SK-N-SH treated with all-trans-retinoic acid at 6 μM for 48 hours (cell line): ENCODE measurements around the gene ADCY5.

ENCODE experiments used
- ATAC-seq: fragments of 200-7000 bp; cut with Tn5 transposase; 3 replicates; pipeline ENCODE4 v1.9.1; 2020; ENCODE audit warnings: mild to moderate bottlenecking, moderate library complexity
- ARNTL ChIP-seq: fragments of 450-650 bp; formaldehyde crosslinking; IDR thresholded peaks from 2 replicates; pipeline ENCODE4 v1.5.0; 2020; ENCODE audit warnings: low read depth, mild to moderate bottlenecking, moderate library complexity, borderline replicate concordance
- CSDC2 ChIP-seq: fragments of 250-450 bp; sonication (Bioruptor Pico); IDR thresholded peaks from 2 replicates; pipeline ENCODE4 v1.5.0; 2020; ENCODE audit warnings: mild to moderate bottlenecking, moderate library complexity
- ESRRG ChIP-seq: fragments of 250-450 bp; sonication (Bioruptor Pico); IDR thresholded peaks from 2 replicates; pipeline ENCODE4 v1.6.1; 2021; ENCODE audit warnings: mild to moderate bottlenecking
- GLIS3 ChIP-seq: fragments of 250-450 bp; sonication (Bioruptor Pico); IDR thresholded peaks from 2 replicates; pipeline ENCODE4 v1.5.0; 2020; ENCODE audit warnings: mild to moderate bottlenecking, moderate library complexity
- ISL1 ChIP-seq: fragments of 250-450 bp; sonication (Bioruptor Pico); IDR thresholded peaks from 2 replicates; pipeline ENCODE4 v2.1.2; 2022; ENCODE audit warnings: mild to moderate bottlenecking, moderate library complexity
- OSR1 ChIP-seq: fragments of 250-450 bp; sonication (Bioruptor Pico); IDR thresholded peaks from 2 replicates; pipeline ENCODE4 v1.8.0; 2022; ENCODE audit warnings: moderate library complexity, mild to moderate bottlenecking, inconsistent platforms
- PPARA ChIP-seq: fragments of 250-450 bp; sonication (Bioruptor Pico); IDR thresholded peaks from 2 replicates; pipeline ENCODE4 v1.5.0; 2020; ENCODE audit warnings: mild to moderate bottlenecking, borderline replicate concordance
- SNAI2 ChIP-seq: fragments of 250-450 bp; sonication (Bioruptor Pico); IDR thresholded peaks from 2 replicates; pipeline ENCODE4 v1.5.0; 2020; ENCODE audit warnings: mild to moderate bottlenecking, moderate library complexity
- TCF4 ChIP-seq: fragments of 250-450 bp; sonication (Bioruptor Pico); IDR thresholded peaks from 2 replicates; pipeline ENCODE4 v1.8.0; 2021; ENCODE audit warnings: mild to moderate bottlenecking, moderate library complexity, borderline replicate concordance
- TOX ChIP-seq: fragments of 250-450 bp; sonication (Bioruptor Pico); IDR thresholded peaks from 2 replicates; pipeline ENCODE4 v1.8.0; 2021; ENCODE audit warnings: mild to moderate bottlenecking, moderate library complexity, borderline replicate concordance
- ZC3H10 ChIP-seq: fragments of 250-450 bp; sonication (Bioruptor Pico); IDR thresholded peaks from 2 replicates; pipeline ENCODE4 v1.5.1; 2021; ENCODE audit warnings: mild to moderate bottlenecking, moderate library complexity
- ZFP3 ChIP-seq: fragments of 250-450 bp; sonication (Bioruptor Pico); IDR thresholded peaks from 2 replicates; pipeline ENCODE4 v1.5.0; 2020; ENCODE audit warnings: mild to moderate bottlenecking, moderate library complexity
- ZFP30 ChIP-seq: fragments of 450-650 bp; formaldehyde crosslinking; IDR thresholded peaks from 2 replicates; pipeline ENCODE4 v1.5.0; 2022; ENCODE audit warnings: mild to moderate bottlenecking, moderate library complexity
- ZNF565 ChIP-seq: fragments of 450-650 bp; formaldehyde crosslinking; conservative IDR thresholded peaks from 2 replicates; pipeline ENCODE4 v1.5.0; 2020; ENCODE audit warnings: low read depth, mild to moderate bottlenecking, moderate library complexity
- ZNF70 ChIP-seq: fragments of 450-650 bp; formaldehyde crosslinking; IDR thresholded peaks from 2 replicates; pipeline ENCODE4 v1.5.0; 2020; ENCODE audit warnings: mild to moderate bottlenecking, moderate library complexity
- ZNF8 ChIP-seq: fragments of 450-650 bp; formaldehyde crosslinking; IDR thresholded peaks from 2 replicates; pipeline ENCODE4 v1.5.0; 2020; ENCODE audit warnings: mild to moderate bottlenecking, moderate library complexity
- TF ChIP-seq, protein P1 (sequence below): fragments of 250-450 bp; sonication (Bioruptor Pico); IDR thresholded peaks from 2 replicates; pipeline ENCODE4 v1.5.0; 2020; ENCODE audit warnings: mild to moderate bottlenecking, moderate library complexity
- TF ChIP-seq, protein P2 (sequence below): fragments of 250-450 bp; sonication (Bioruptor Pico); IDR thresholded peaks from 2 replicates; pipeline ENCODE4 v1.8.0; 2020; ENCODE audit warnings: mild to moderate bottlenecking, moderate library complexity, borderline replicate concordance
- TF ChIP-seq, protein P3 (sequence below): fragments of 250-450 bp; sonication (Bioruptor Pico); IDR thresholded peaks from 2 replicates; pipeline ENCODE4 v1.8.0; 2021; ENCODE audit warnings: low read depth, mild to moderate bottlenecking, moderate library complexity, borderline replicate concordance
- TF ChIP-seq, protein P4 (sequence below): fragments of 250-450 bp; sonication (Bioruptor Pico); IDR thresholded peaks from 2 replicates; pipeline ENCODE4 v1.5.1; 2021; ENCODE audit warnings: mild to moderate bottlenecking, moderate library complexity
- TF ChIP-seq, protein P5 (sequence below): fragments of 250-450 bp; sonication (Bioruptor Pico); IDR thresholded peaks from 2 replicates; pipeline ENCODE4 v1.5.1; 2020; ENCODE audit warnings: low read depth, mild to moderate bottlenecking, moderate library complexity

The ADCY5 gene

DNA sequence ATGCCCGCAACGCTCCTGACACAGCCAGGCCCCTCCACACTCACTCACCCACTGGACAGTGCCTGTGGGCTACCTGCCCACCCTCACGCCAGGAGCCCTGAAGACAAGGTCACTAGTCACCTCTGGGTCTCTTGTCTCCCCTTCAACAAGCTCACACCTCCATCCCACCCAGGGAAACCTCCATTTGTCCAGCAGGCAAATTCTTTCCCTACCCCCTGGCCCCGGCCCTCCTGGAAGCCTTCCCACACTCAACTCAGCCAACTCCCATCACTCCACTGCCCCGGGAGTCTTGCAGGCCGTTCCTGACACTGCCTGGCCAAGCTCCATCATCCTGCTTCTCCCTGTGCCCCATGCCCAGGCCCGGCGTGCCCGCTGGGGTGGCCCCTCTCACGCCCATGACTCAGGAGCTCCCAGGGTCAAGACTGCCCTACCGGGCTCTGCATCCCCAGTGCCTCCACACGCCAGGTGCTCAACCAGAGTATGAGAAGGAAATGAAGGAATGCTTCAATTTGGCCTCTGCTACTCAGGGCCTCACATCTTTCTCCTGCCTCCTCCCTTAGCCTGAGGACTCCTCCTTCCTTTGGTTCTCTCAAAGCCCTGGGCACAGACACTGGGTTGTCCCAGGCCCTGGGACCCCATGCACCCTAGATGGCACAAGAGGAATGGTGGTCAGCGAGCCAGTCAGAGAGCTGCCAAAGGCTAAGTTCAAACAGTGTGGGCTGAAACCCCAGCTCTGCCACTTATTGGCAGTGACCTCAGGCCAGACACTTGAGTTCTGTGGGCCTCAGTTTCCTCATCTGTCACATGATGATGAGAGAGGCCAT, 158.6 kb downstream of the ADCY5 start:
- ATAC-seq: no peak
- TF ChIP-seq SNAI2 (CRISPR knock-in tag): no peak
- TF ChIP-seq ZNF8 (CRISPR knock-in tag): no peak
- TF ChIP-seq, protein P1, sequence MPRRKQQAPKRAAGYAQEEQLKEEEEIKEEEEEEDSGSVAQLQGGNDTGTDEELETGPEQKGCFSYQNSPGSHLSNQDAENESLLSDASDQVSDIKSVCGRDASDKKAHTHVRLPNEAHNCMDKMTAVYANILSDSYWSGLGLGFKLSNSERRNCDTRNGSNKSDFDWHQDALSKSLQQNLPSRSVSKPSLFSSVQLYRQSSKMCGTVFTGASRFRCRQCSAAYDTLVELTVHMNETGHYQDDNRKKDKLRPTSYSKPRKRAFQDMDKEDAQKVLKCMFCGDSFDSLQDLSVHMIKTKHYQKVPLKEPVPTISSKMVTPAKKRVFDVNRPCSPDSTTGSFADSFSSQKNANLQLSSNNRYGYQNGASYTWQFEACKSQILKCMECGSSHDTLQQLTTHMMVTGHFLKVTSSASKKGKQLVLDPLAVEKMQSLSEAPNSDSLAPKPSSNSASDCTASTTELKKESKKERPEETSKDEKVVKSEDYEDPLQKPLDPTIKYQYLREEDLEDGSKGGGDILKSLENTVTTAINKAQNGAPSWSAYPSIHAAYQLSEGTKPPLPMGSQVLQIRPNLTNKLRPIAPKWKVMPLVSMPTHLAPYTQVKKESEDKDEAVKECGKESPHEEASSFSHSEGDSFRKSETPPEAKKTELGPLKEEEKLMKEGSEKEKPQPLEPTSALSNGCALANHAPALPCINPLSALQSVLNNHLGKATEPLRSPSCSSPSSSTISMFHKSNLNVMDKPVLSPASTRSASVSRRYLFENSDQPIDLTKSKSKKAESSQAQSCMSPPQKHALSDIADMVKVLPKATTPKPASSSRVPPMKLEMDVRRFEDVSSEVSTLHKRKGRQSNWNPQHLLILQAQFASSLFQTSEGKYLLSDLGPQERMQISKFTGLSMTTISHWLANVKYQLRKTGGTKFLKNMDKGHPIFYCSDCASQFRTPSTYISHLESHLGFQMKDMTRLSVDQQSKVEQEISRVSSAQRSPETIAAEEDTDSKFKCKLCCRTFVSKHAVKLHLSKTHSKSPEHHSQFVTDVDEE: no peak
- TF ChIP-seq TOX: no peak
- TF ChIP-seq ZFP3: no peak
- TF ChIP-seq, protein P2, sequence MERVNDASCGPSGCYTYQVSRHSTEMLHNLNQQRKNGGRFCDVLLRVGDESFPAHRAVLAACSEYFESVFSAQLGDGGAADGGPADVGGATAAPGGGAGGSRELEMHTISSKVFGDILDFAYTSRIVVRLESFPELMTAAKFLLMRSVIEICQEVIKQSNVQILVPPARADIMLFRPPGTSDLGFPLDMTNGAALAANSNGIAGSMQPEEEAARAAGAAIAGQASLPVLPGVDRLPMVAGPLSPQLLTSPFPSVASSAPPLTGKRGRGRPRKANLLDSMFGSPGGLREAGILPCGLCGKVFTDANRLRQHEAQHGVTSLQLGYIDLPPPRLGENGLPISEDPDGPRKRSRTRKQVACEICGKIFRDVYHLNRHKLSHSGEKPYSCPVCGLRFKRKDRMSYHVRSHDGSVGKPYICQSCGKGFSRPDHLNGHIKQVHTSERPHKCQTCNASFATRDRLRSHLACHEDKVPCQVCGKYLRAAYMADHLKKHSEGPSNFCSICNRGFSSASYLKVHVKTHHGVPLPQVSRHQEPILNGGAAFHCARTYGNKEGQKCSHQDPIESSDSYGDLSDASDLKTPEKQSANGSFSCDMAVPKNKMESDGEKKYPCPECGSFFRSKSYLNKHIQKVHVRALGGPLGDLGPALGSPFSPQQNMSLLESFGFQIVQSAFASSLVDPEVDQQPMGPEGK (CRISPR knock-in tag): no peak
- no peak for TF ChIP-seq TCF4
- no peak for TF ChIP-seq ZC3H10 (CRISPR knock-in tag)
- no peak for TF ChIP-seq ZFP30 (CRISPR knock-in tag)
- TF ChIP-seq GLIS3: no peak
- TF ChIP-seq, protein P3, sequence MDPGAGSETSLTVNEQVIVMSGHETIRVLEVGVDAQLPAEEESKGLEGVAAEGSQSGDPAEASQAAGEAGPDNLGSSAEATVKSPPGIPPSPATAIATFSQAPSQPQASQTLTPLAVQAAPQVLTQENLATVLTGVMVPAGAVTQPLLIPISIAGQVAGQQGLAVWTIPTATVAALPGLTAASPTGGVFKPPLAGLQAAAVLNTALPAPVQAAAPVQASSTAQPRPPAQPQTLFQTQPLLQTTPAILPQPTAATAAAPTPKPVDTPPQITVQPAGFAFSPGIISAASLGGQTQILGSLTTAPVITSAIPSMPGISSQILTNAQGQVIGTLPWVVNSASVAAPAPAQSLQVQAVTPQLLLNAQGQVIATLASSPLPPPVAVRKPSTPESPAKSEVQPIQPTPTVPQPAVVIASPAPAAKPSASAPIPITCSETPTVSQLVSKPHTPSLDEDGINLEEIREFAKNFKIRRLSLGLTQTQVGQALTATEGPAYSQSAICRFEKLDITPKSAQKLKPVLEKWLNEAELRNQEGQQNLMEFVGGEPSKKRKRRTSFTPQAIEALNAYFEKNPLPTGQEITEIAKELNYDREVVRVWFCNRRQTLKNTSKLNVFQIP: no peak
- no peak for TF ChIP-seq OSR1 (CRISPR knock-in tag)
- TF ChIP-seq, protein P4, sequence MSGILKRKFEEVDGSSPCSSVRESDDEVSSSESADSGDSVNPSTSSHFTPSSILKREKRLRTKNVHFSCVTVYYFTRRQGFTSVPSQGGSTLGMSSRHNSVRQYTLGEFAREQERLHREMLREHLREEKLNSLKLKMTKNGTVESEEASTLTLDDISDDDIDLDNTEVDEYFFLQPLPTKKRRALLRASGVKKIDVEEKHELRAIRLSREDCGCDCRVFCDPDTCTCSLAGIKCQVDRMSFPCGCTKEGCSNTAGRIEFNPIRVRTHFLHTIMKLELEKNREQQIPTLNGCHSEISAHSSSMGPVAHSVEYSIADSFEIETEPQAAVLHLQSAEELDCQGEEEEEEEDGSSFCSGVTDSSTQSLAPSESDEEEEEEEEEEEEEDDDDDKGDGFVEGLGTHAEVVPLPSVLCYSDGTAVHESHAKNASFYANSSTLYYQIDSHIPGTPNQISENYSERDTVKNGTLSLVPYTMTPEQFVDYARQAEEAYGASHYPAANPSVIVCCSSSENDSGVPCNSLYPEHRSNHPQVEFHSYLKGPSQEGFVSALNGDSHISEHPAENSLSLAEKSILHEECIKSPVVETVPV (CRISPR knock-in tag): no peak
- no peak for TF ChIP-seq ISL1 (CRISPR knock-in tag)
- no peak for TF ChIP-seq ESRRG
- TF ChIP-seq ZNF70: no peak

DNA sequence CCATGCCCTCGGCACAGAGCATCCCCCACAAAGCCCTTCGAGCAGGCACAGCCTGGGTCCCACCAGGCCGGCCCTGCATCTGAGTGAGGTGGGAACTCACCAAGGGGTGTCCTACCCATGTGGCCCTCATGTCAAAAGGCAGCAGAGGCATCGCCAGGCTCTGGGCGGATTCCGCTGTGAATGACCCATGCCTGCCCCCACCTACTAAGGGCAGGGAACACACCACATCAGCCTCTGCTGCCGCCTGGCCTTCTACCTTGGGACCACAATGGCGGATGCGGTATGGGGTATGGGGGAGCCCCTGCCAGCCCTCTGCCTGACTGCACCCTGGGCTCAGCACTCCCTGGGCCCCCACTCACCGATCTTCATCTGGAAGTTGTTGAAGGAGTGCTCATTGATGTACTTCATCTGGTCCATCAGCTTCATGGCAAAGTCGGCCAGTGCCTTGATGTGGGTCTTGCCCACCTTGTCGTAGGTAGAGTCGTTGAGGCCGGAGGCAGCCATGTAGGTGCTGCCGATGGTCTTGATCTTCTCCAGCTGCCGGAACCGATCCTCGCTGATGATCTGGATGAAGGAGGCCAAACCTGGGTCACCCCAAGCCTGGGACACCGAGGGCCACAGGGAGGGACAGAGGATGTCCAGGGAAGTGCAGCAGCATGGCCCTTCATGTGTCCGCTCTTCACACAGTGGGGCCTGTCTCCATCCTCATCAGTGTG, 159.3 kb downstream of the ADCY5 start:
- TF ChIP-seq ESRRG (no peak), ISL1 (CRISPR knock-in tag) (no peak), ZNF565 (no peak), CSDC2 (CRISPR knock-in tag) (no peak), ARNTL (CRISPR knock-in tag) (no peak), PPARA (CRISPR knock-in tag) (no peak), GLIS3 (no peak), ZFP30 (CRISPR knock-in tag) (no peak), TOX (no peak), OSR1 (CRISPR knock-in tag) (no peak), ZNF8 (CRISPR knock-in tag) (no peak)
- TF ChIP-seq, protein P2 (CRISPR knock-in tag): no peak
- TF ChIP-seq, protein P5, sequence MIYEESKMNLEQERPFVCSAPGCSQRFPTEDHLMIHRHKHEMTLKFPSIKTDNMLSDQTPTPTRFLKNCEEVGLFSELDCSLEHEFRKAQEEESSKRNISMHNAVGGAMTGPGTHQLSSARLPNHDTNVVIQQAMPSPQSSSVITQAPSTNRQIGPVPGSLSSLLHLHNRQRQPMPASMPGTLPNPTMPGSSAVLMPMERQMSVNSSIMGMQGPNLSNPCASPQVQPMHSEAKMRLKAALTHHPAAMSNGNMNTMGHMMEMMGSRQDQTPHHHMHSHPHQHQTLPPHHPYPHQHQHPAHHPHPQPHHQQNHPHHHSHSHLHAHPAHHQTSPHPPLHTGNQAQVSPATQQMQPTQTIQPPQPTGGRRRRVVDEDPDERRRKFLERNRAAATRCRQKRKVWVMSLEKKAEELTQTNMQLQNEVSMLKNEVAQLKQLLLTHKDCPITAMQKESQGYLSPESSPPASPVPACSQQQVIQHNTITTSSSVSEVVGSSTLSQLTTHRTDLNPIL (CRISPR knock-in tag): no peak
- TF ChIP-seq, protein P3: no peak
- TF ChIP-seq, protein P1: no peak
- ATAC-seq: no peak
